HG03159 (cell line): ENCODE measurements around the gene ROCK1.
"Not testable (repeated sequence)": the region's sequence is repeated elsewhere in the genome, so short reads cannot be mapped to it uniquely, and the experiment has no call there.

ENCODE experiments used
- ATAC-seq: cut with Tn5 transposase; IDR thresholded peaks from one replicate; pipeline ENCODE4 v1.9.1; 2021; ENCODE audit warnings: mild to moderate bottlenecking, moderate library complexity; ENCODE audit not compliant: unreplicated experiment

ROCK1 gene

GRCh38 chr18:21111346-21112139, at the start of gene ROCK1:
ROCK1 (minus strand) TSS chr18:21111813; CDS start chr18:21110910, 903 bp downstream.
- peak; percentile 89 for ATAC-seq

- no peak for ATAC-seq
Observed at GRCh38 chr18:21155443-21155842, 43.8 kb upstream of the ROCK1 start.

- no peak for ATAC-seq
Observed at GRCh38 chr18:21146016-21146415, 34.4 kb upstream of the ROCK1 start.

- no peak for ATAC-seq
Observed at GRCh38 chr18:21145371-21145770, 33.8 kb upstream of the ROCK1 start.

- ATAC-seq: no peak
Observed at GRCh38 chr18:21141668-21142422, 30.2 kb upstream of the ROCK1 start.

- ATAC-seq: not testable (repeated sequence)
Observed at GRCh38 chr18:21137719-21138488, 26.3 kb upstream of the ROCK1 start.

GRCh38 chr18:21134895-21135294, 23.3 kb upstream of the ROCK1 start:
- no peak for ATAC-seq

- no peak for ATAC-seq
Observed at GRCh38 chr18:21132398-21132918, 20.8 kb upstream of the ROCK1 start.

GRCh38 chr18:21131698-21132227, 20.1 kb upstream of the ROCK1 start:
- ATAC-seq: no peak

- ATAC-seq: no peak
Observed at GRCh38 chr18:21129566-21130216, 18.1 kb upstream of the ROCK1 start.

- ATAC-seq: no peak
Observed at GRCh38 chr18:21123290-21123926, 11.8 kb upstream of the ROCK1 start.

- no peak for ATAC-seq
Observed at GRCh38 chr18:21118806-21119205, 7.2 kb upstream of the ROCK1 start.

- ATAC-seq: no peak
Observed at GRCh38 chr18:21117409-21118131, 6.0 kb upstream of the ROCK1 start.

GRCh38 chr18:21115519-21116411, 4.2 kb upstream of the ROCK1 start:
- no peak for ATAC-seq

GRCh38 chr18:21112543-21113105, 1.0 kb upstream of the ROCK1 start:
- no peak for ATAC-seq

GRCh38 chr18:21112140-21112473, 494 bp upstream of the ROCK1 start:
- ATAC-seq: no peak

GRCh38 chr18:21110713-21111345, 784 bp downstream of the ROCK1 start:
- ATAC-seq: peak; percentile 33
